HepG2 (cell line): Measurements from ENCODE around the gene ANKAR. TPM values are rescaled to one million over a fixed set of nuclear protein-coding genes. Genes with fewer than 3 reads are reported as not detected.

Experiments
- ASH2L ChIP-seq: fragments of 300-600, 200-600 bp; sonication (generic); IDR thresholded peaks from 2 replicates; pipeline ENCODE4 v1.7.0; 2017; ENCODE audit warnings: low read depth, mild to moderate bottlenecking, moderate library complexity, mixed read lengths, low read length; ENCODE audit not compliant: insufficient read length
- CREM ChIP-seq, 2 experiments: sonication (generic) in 1 of 2; formaldehyde crosslinking in 1 of 2; IDR thresholded peaks; 2 replicates each; pipeline versions ENCODE4 v1.4.0 to v1.6.1; 2016 to 2020; ENCODE audit warnings: antibody characterized with exemption in 1 of 2, mild to moderate bottlenecking in 1 of 2, missing genetic modification reagents in 1 of 2
- JUN ChIP-seq: sonication (generic); formaldehyde crosslinking; IDR thresholded peaks from 2 replicates; pipeline ENCODE4 v1.4.0; 2020; ENCODE audit warnings: mild to moderate bottlenecking, missing genetic modification reagents
- PLRG1 ChIP-seq: fragments of 450-650 bp; conservative IDR thresholded peaks from 2 replicates; pipeline ENCODE4 v1.6.1; 2016
- RORA ChIP-seq: sonication (generic); formaldehyde crosslinking; IDR thresholded peaks from 2 replicates; pipeline ENCODE4 v1.5.0; 2020; ENCODE audit warnings: mild to moderate bottlenecking, missing genetic modification reagents, moderate library complexity
- RXRB ChIP-seq: IDR thresholded peaks from 2 replicates; pipeline ENCODE4 v1.6.1; 2016; ENCODE audit warnings: borderline replicate concordance, missing genetic modification reagents, missing compliant biosample characterization
- ZMAT3 ChIP-seq: sonication (generic); formaldehyde crosslinking; conservative IDR thresholded peaks from 2 replicates; pipeline ENCODE4 v1.7.0; 2021; ENCODE audit warnings: missing genetic modification reagents
- ZNF558 ChIP-seq: sonication (generic); formaldehyde crosslinking; IDR thresholded peaks from 2 replicates; pipeline ENCODE4 v1.9.0; 2022; ENCODE audit warnings: mild to moderate bottlenecking, missing genetic modification reagents, borderline replicate concordance
- ZNF792 ChIP-seq: IDR thresholded peaks from 2 replicates; pipeline ENCODE4 v1.6.1; 2016
- polyA plus RNA-seq, 8 experiments: library from polyadenylated mRNA; depleted of rRNA in 3 of 8; stranded (reverse) in 7 of 8; unstranded in 1 of 8; fragments of >200 nt; fragmentation: Illumina TruSeq in 4 of 8; extraction: Trizol in 4 of 8; gene quantifications; 2 replicates each; pipeline versions ENCODE4 v1.2.1 to v1.2.3, GENCODE V29; 2011 to 2016; ENCODE audit warnings: low read depth in 4 of 8, missing spikeins in 1 of 8, mixed read lengths in 1 of 8; ENCODE audit not compliant: insufficient read depth in 1 of 8
- total RNA-seq, 5 experiments: library from RNA; depleted of rRNA; stranded (reverse); fragments of >200 nt; fragmentation: Illumina TruSeq; extraction: Trizol; gene quantifications; 2 replicates each; pipeline ENCODE4 v1.2.3, GENCODE V29; 2016; ENCODE audit warnings: low read depth in 1 of 5
- TF ChIP-seq, protein P1 (sequence below): IDR thresholded peaks from 2 replicates; pipeline ENCODE4 v1.6.1; 2018; ENCODE audit warnings: missing genetic modification reagents
- TF ChIP-seq, protein P2 (sequence below): sonication (generic); formaldehyde crosslinking; IDR thresholded peaks from 2 replicates; pipeline ENCODE4 v1.4.0; 2020; ENCODE audit warnings: mild to moderate bottlenecking, low read depth, missing genetic modification reagents
- TF ChIP-seq, protein P3 (sequence below): sonication (generic); formaldehyde crosslinking; IDR thresholded peaks from 2 replicates; pipeline ENCODE4 v1.4.0; 2020; ENCODE audit warnings: missing genetic modification reagents
- TF ChIP-seq, protein P4 (sequence below): sonication (generic); formaldehyde crosslinking; conservative IDR thresholded peaks from 2 replicates; pipeline ENCODE4 v1.5.0; 2020; ENCODE audit warnings: missing genetic modification reagents
- TF ChIP-seq, protein P5 (sequence below): sonication (generic); formaldehyde crosslinking; conservative IDR thresholded peaks from 2 replicates; pipeline ENCODE4 v1.4.0; 2020; ENCODE audit warnings: missing genetic modification reagents

Gene ANKAR
- total and polyA plus RNA-seq, 2 of the 13 experiments (the other 11 are each of a cell fraction or from before 2014, with no cell fraction given): 3.6 to 5.0 TPM

DNA sequence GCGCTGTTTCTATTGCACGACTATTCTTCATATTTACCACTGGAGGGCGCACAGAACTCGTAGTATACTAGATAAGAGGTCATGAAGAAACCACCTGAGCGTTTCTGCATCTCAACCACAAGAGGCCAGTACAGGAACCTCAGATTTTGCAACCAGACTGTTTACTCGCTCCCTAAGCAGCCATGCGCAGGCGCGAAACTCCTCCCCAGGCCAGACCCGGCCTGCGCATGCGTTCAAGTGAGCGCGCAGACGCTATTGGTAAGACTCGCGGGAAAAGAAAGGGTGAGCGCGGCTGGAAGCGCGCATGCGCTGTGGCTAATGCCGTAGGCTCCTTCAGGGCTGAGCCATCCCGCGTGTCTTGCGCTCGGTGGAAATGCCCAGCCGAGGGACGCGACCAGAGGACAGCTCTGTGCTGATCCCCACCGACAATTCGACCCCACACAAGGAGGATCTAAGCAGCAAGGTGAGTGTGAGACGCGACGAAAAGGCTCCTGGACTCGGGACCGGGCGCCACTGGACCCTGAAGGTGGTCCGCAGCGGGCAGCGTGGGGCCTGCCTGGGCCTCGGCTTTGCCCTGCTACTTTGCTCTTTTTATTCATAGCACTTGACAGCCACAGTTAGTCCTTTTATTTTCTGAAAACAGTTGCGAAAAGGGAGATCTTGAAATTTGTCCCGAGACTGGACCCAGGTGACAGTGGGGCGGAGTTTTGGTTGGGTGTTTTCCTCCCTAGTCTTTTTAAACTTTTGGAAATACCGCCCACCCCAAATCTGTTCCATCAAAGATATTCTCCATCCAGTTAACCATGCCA, 13.1 kb upstream of the ANKAR start, which contains the start of gene ASNSD1 (continued):
- TF ChIP-seq, protein P1, sequence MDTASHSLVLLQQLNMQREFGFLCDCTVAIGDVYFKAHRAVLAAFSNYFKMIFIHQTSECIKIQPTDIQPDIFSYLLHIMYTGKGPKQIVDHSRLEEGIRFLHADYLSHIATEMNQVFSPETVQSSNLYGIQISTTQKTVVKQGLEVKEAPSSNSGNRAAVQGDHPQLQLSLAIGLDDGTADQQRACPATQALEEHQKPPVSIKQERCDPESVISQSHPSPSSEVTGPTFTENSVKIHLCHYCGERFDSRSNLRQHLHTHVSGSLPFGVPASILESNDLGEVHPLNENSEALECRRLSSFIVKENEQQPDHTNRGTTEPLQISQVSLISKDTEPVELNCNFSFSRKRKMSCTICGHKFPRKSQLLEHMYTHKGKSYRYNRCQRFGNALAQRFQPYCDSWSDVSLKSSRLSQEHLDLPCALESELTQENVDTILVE: peak; percentile 73; the same call in 1 of the 2 replicates
- TF ChIP-seq RORA (CRISPR knock-in tag) (no peak; the same call in 1 of the 2 replicates), RXRB (CRISPR knock-in tag) (peak; percentile 39; the same call in 1 of the 2 replicates), ZNF558 (no peak), ASH2L (peak; percentile 94), CREM (IDR thresholded peaks at IDR 0.05) (peak; percentile 44; the same call in 1 of the 2 replicates), CREM (CRISPR knock-in tag; IDR thresholded peaks at IDR 0.05) (no peak; the same call in 1 of the 2 replicates), PLRG1 (no peak), ZNF792 (CRISPR knock-in tag) (peak; percentile 92), ZMAT3 (CRISPR knock-in tag) (peak; percentile 94), JUN (CRISPR knock-in tag) (peak; percentile 66; the same call in 1 of the 2 replicates)
- TF ChIP-seq, protein P2, sequence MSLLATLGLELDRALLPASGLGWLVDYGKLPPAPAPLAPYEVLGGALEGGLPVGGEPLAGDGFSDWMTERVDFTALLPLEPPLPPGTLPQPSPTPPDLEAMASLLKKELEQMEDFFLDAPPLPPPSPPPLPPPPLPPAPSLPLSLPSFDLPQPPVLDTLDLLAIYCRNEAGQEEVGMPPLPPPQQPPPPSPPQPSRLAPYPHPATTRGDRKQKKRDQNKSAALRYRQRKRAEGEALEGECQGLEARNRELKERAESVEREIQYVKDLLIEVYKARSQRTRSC (CRISPR knock-in tag): 0 out of 2 replicates have a peak, but pooled peaks have one; percentile 76
- TF ChIP-seq, protein P3, sequence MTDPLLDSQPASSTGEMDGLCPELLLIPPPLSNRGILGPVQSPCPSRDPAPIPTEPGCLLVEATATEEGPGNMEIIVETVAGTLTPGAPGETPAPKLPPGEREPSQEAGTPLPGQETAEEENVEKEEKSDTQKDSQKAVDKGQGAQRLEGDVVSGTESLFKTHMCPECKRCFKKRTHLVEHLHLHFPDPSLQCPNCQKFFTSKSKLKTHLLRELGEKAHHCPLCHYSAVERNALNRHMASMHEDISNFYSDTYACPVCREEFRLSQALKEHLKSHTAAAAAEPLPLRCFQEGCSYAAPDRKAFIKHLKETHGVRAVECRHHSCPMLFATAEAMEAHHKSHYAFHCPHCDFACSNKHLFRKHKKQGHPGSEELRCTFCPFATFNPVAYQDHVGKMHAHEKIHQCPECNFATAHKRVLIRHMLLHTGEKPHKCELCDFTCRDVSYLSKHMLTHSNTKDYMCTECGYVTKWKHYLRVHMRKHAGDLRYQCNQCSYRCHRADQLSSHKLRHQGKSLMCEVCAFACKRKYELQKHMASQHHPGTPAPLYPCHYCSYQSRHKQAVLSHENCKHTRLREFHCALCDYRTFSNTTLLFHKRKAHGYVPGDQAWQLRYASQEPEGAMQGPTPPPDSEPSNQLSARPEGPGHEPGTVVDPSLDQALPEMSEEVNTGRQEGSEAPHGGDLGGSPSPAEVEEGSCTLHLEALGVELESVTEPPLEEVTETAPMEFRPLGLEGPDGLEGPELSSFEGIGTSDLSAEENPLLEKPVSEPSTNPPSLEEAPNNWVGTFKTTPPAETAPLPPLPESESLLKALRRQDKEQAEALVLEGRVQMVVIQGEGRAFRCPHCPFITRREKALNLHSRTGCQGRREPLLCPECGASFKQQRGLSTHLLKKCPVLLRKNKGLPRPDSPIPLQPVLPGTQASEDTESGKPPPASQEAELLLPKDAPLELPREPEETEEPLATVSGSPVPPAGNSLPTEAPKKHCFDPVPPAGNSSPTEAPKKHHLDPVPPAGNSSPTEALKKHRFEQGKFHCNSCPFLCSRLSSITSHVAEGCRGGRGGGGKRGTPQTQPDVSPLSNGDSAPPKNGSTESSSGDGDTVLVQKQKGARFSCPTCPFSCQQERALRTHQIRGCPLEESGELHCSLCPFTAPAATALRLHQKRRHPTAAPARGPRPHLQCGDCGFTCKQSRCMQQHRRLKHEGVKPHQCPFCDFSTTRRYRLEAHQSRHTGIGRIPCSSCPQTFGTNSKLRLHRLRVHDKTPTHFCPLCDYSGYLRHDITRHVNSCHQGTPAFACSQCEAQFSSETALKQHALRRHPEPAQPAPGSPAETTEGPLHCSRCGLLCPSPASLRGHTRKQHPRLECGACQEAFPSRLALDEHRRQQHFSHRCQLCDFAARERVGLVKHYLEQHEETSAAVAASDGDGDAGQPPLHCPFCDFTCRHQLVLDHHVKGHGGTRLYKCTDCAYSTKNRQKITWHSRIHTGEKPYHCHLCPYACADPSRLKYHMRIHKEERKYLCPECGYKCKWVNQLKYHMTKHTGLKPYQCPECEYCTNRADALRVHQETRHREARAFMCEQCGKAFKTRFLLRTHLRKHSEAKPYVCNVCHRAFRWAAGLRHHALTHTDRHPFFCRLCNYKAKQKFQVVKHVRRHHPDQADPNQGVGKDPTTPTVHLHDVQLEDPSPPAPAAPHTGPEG (CRISPR knock-in tag): peak; percentile 48; the same call in 1 of the 2 replicates
- TF ChIP-seq, protein P4, sequence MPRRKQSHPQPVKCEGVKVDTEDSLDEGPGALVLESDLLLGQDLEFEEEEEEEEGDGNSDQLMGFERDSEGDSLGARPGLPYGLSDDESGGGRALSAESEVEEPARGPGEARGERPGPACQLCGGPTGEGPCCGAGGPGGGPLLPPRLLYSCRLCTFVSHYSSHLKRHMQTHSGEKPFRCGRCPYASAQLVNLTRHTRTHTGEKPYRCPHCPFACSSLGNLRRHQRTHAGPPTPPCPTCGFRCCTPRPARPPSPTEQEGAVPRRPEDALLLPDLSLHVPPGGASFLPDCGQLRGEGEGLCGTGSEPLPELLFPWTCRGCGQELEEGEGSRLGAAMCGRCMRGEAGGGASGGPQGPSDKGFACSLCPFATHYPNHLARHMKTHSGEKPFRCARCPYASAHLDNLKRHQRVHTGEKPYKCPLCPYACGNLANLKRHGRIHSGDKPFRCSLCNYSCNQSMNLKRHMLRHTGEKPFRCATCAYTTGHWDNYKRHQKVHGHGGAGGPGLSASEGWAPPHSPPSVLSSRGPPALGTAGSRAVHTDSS (CRISPR knock-in tag): no peak
- TF ChIP-seq, protein P5, sequence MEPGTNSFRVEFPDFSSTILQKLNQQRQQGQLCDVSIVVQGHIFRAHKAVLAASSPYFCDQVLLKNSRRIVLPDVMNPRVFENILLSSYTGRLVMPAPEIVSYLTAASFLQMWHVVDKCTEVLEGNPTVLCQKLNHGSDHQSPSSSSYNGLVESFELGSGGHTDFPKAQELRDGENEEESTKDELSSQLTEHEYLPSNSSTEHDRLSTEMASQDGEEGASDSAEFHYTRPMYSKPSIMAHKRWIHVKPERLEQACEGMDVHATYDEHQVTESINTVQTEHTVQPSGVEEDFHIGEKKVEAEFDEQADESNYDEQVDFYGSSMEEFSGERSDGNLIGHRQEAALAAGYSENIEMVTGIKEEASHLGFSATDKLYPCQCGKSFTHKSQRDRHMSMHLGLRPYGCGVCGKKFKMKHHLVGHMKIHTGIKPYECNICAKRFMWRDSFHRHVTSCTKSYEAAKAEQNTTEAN: peak; percentile 61; the same call in 1 of the 2 replicates
